CD14-positive monocyte (primary cell): Measurements from ENCODE around the gene VWC2. TPM values are rescaled to one million over a fixed set of nuclear protein-coding genes. Genes with fewer than 3 reads are reported as not detected.
A peak's percentile ranks its signal among the peaks of the same experiment; 100 is the strongest.

ENCODE experiments used
- DNase-seq, 3 donors: peaks; one replicate each; pipeline ENCODE4 v3.0.0-alpha.2; 2011 to 2022
- H2AFZ ChIP-seq: 2 replicates; pipeline ENCODE4 v1.6.0; 2012; ENCODE audit warnings: mild to moderate bottlenecking, low read depth, low read length, inconsistent platforms; ENCODE audit not compliant: insufficient read depth, poor library complexity, severe bottlenecking
- H3K27ac ChIP-seq, 2 donors: 1 replicate in 1 of 2; 2 replicates in 1 of 2; pipeline ENCODE4 v1.5.1; 2012 to 2013; ENCODE audit warnings: low read length in 2 of 2, control low read depth in 1 of 2, inconsistent platforms in 1 of 2, low read depth in 1 of 2, mild to moderate bottlenecking in 1 of 2
- H3K27me3 ChIP-seq, 2 donors: one replicate each; pipeline versions ENCODE4 v1.6.0 to v1.6.1; 2011 to 2013; ENCODE audit warnings: low read length in 2 of 2; ENCODE audit not compliant: control insufficient read depth in 2 of 2, insufficient read depth in 2 of 2
- H3K36me3 ChIP-seq, 2 donors: replicated peaks in 1 of 2; 1 replicate in 1 of 2; 2 replicates in 1 of 2; pipeline versions ENCODE4 v1.5.1 to v1.6.1; 2012 to 2013; ENCODE audit warnings: low read length in 2 of 2, control low read depth in 1 of 2, inconsistent platforms in 1 of 2, mild to moderate bottlenecking in 1 of 2; ENCODE audit not compliant: insufficient read depth in 2 of 2, control insufficient read depth in 1 of 2
- H3K4me1 ChIP-seq, 2 donors: 1 replicate in 1 of 2; 2 replicates in 1 of 2; pipeline versions ENCODE4 v1.5.1 to v1.6.1; 2012 to 2013; ENCODE audit warnings: low read length in 2 of 2, control low read depth in 1 of 2, inconsistent platforms in 1 of 2, mild to moderate bottlenecking in 1 of 2, moderate library complexity in 1 of 2; ENCODE audit not compliant: insufficient read depth in 2 of 2, control insufficient read depth in 1 of 2
- H3K4me2 ChIP-seq: replicated peaks from 2 replicates; pipeline ENCODE3; 2012; ENCODE audit warnings: low read length, moderate library complexity, mild to moderate bottlenecking; ENCODE audit not compliant: poor library complexity, severe bottlenecking; ENCODE audit errors: extremely low read depth
- H3K4me3 ChIP-seq, 3 experiments: fragments of 200-600 bp in 1 of 3; sonication (generic) in 1 of 3; replicated peaks in 1 of 3; 1 replicate in 2 of 3; 2 replicates in 1 of 3; pipeline ENCODE4 v1.5.1; 2011 to 2013; ENCODE audit warnings: low read length in 3 of 3, mild to moderate bottlenecking in 3 of 3, control low read depth in 2 of 3, low read depth in 2 of 3, inconsistent platforms in 1 of 3, moderate library complexity in 1 of 3
- H3K79me2 ChIP-seq: 2 replicates; pipeline ENCODE4 v1.6.0; 2012; ENCODE audit warnings: mild to moderate bottlenecking, control low read depth, inconsistent platforms, low read length, moderate library complexity; ENCODE audit not compliant: insufficient read depth
- H3K9ac ChIP-seq: 2 replicates; pipeline ENCODE4 v1.6.0; 2017; ENCODE audit warnings: low read length, mild to moderate bottlenecking; ENCODE audit not compliant: insufficient read depth, poor library complexity, severe bottlenecking
- H3K9me3 ChIP-seq, 2 donors: replicated peaks in 1 of 2; 1 replicate in 1 of 2; 2 replicates in 1 of 2; pipeline versions ENCODE4 v1.5.1 to v1.6.1; 2012 to 2013; ENCODE audit warnings: low read length in 2 of 2, control low read depth in 1 of 2; ENCODE audit not compliant: control insufficient read depth in 1 of 2, insufficient read depth in 1 of 2
- H4K20me1 ChIP-seq: 2 replicates; pipeline ENCODE4 v1.6.0; 2012; ENCODE audit warnings: mild to moderate bottlenecking, low read length, control low read depth, moderate library complexity; ENCODE audit not compliant: insufficient read depth
- H3K27ac Mint-ChIP-seq, 7 donors: one replicate each; pipeline ENCODE4 v1.8.0; 2020; ENCODE audit warnings: mild to moderate bottlenecking in 7 of 7, mixed read lengths in 7 of 7, moderate library complexity in 6 of 7, inconsistent platforms in 2 of 7
- H3K27me3 Mint-ChIP-seq, 3 donors: one replicate each; pipeline ENCODE4 v1.8.0; 2021 to 2022; ENCODE audit warnings: low read depth in 3 of 3, mild to moderate bottlenecking in 3 of 3, mixed read lengths in 3 of 3, moderate library complexity in 3 of 3, inconsistent platforms in 1 of 3
- H3K36me3 Mint-ChIP-seq, 2 donors: one replicate each; pipeline ENCODE4 v1.8.0; 2020; ENCODE audit warnings: mixed read lengths in 2 of 2, inconsistent platforms in 1 of 2, mild to moderate bottlenecking in 1 of 2
- H3K4me1 Mint-ChIP-seq: one replicate; pipeline ENCODE4 v1.8.0; 2020; ENCODE audit warnings: mild to moderate bottlenecking, mixed read lengths
- H3K4me3 Mint-ChIP-seq, 2 donors: one replicate each; pipeline ENCODE4 v1.8.0; 2020; ENCODE audit warnings: mild to moderate bottlenecking in 2 of 2, mixed read lengths in 2 of 2, moderate library complexity in 1 of 2
- H3K9me3 Mint-ChIP-seq, 7 donors: one replicate each; pipeline ENCODE4 v1.8.0; 2020 to 2022; ENCODE audit warnings: mixed read lengths in 7 of 7, mild to moderate bottlenecking in 6 of 7, moderate library complexity in 6 of 7, inconsistent platforms in 2 of 7
- CTCF ChIP-seq: fragments of 200-600 bp; IDR thresholded peaks from one replicate; pipeline ENCODE4 v1.8.0; 2022; ENCODE audit warnings: antibody characterized with exemption, mild to moderate bottlenecking
- WGBS: methylation state at CpG from one replicate; pipeline ENCODE4 v1.1.5; 2013; ENCODE audit warnings: missing lambda C conversion rate; ENCODE audit not compliant: insufficient coverage; 5-methylcytosine and 5-hydroxymethylcytosine counted together
- intact Hi-C, 2 donors: fragments of 100-400 bp; cut with micrococcal nuclease; formaldehyde crosslinking; loops; one replicate each; pipeline versions ENCODE4 v1.15.0 to v1.15.1; 2023
- polyA plus RNA-seq, 3 donors: library from polyadenylated mRNA; depleted of rRNA in 1 of 3; unstranded in 2 of 3; stranded (reverse) in 1 of 3; fragments of 300-500 nt in 2 of 3; fragments of >200 nt in 1 of 3; fragmentation: Illumina TruSeq in 2 of 3; gene quantifications; 1 replicate in 2 of 3; 2 replicates in 1 of 3; pipeline ENCODE4 v1.2.3, GENCODE V29; 2012 to 2021

VWC2 gene
- polyA plus RNA-seq, 3 donors, result not detected

GRCh38 chr7:49780953-49781352, 7.5 kb downstream of the VWC2 start:
- no peaks in the 10 kb centered on the region for H4K20me1 ChIP-seq
- intact Hi-C loops, result no loop called here
- peaks cover 0 to 12% of the 10 kb centered on the region in 2 donors for H3K9me3 ChIP-seq
- H3K36me3 ChIP-seq, result no peaks in the 10 kb centered on the region
- TF ChIP-seq CTCF, result no peak
- H3K4me3 ChIP-seq, result no peak overlapping the region
- H3K4me1 Mint-ChIP-seq, result peaks cover 3% of the 10 kb centered on the region
- no peak overlapping the region for H3K4me2 ChIP-seq
- H3K79me2 ChIP-seq, result no peaks in the 10 kb centered on the region
- peaks cover 30 to 43% (median 30%) of the 10 kb centered on the region in 3 donors for H3K27me3 Mint-ChIP-seq
- DNase-seq, result no peak
- no peak overlapping the region for H3K27ac ChIP-seq
- no CpG with 5 or more reads among the region's 1 CpG for WGBS
- peaks cover 0 to 1% of the 10 kb centered on the region in 2 donors for H3K4me1 ChIP-seq
- no peak overlapping the region for H3K27ac Mint-ChIP-seq
- peak overlapping the region in 1 of 2 donors; percentile 10 for H3K4me3 Mint-ChIP-seq
- H2AFZ ChIP-seq, result no peak overlapping the region
- no peaks in the 10 kb centered on the region for H3K36me3 Mint-ChIP-seq
- peaks cover 0 to 2% (median 0%) of the 10 kb centered on the region in 7 donors for H3K9me3 Mint-ChIP-seq
- H3K27me3 ChIP-seq, result peaks cover 29 to 33% of the 10 kb centered on the region in 2 donors
- H3K9ac ChIP-seq, result no peak overlapping the region

DNA sequence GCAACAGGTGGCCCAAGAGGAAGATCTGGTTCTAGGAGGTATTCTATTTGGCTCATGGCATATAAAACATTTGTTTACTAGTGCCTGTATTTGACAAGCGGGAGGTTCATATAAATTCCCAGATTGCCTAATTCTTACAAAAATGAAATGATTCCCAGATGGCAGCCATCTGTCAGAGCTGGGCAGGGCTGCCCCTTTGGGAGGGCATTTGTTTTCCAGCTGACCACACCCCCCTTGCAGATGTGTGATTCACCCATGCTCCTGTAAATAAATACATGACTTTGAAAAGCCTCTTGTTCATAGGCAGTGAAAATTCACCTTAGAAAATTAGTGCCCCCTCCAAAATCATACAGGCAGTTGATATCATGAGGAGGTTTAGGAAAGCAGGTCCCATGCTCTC, 8.6 kb downstream of the VWC2 start:
- Mint-ChIP-seq H3K9me3 (peaks cover 0 to 2% (median 0%) of the 10 kb centered on the region in 7 donors), H3K36me3 (no peaks in the 10 kb centered on the region), H3K27ac (no peak overlapping the region), H3K4me1 (peaks cover 3% of the 10 kb centered on the region), H3K27me3 (peaks cover 20 to 33% (median 21%) of the 10 kb centered on the region in 3 donors), H3K4me3 (no peak overlapping the region)
- H3K4me1 ChIP-seq, result no peaks in the 10 kb centered on the region
- H4K20me1 ChIP-seq, result no peaks in the 10 kb centered on the region
- no peak overlapping the region for H3K27ac ChIP-seq
- H3K4me2 ChIP-seq, result no peak overlapping the region
- TF ChIP-seq CTCF, result no peak
- no peak overlapping the region for H3K9ac ChIP-seq
- H3K27me3 ChIP-seq, result peaks cover 19 to 23% of the 10 kb centered on the region in 2 donors
- H3K9me3 ChIP-seq, result peaks cover 0 to 2% of the 10 kb centered on the region in 2 donors
- no peaks in the 10 kb centered on the region for H3K79me2 ChIP-seq
- H3K36me3 ChIP-seq, result no peaks in the 10 kb centered on the region
- intact Hi-C loops, result no loop called here
- no peak overlapping the region for H2AFZ ChIP-seq
- no peak for DNase-seq
- WGBS, result no CpG with 5 or more reads among the region's 1 CpG
- H3K4me3 ChIP-seq, result no peak overlapping the region
